Endothelial cell of umbilical vein (primary cell): ENCODE results near the gene CPZ.

Experiments used
- EZH2 ChIP-seq: IDR thresholded peaks from 2 replicates; pipeline ENCODE4 v1.6.1; 2012; ENCODE audit warnings: borderline replicate concordance, low read depth, mild to moderate bottlenecking, moderate library complexity, low read length, inconsistent platforms; ENCODE audit not compliant: severe bottlenecking
- TF ChIP-seq, protein P1 (sequence below), 2 donors: IDR thresholded peaks; 1 replicate in 1 of 2; 2 replicates in 1 of 2; pipeline ENCODE4 v1.5.1; 2011; ENCODE audit warnings: low read length in 2 of 2, mild to moderate bottlenecking in 2 of 2, moderate library complexity in 2 of 2, control low read depth in 1 of 2, inconsistent platforms in 1 of 2, low read depth in 1 of 2; ENCODE audit not compliant: insufficient read depth in 1 of 2; ENCODE audit errors: extremely low read depth in 1 of 2

DNA sequence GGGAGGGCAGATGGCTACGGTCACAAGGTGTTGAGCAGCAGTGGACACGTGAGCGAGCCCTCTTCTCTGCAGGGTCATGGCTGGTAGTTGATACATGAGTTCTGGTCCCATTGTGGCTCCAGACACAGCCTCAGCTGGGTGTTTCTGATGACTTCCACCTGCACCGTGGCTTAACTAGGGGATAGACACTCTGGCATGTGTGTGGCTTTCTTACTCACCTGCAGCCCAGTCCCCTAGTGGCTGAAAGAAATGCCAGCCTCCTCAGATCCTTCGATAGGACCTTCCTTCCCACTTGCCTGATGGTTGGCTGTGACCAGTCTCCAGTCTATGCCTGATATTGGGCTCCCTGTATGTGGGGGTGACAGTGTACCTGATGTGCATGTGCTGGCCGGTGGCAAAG lies 7.4 kb upstream of the CPZ start:
- TF ChIP-seq, protein P1, sequence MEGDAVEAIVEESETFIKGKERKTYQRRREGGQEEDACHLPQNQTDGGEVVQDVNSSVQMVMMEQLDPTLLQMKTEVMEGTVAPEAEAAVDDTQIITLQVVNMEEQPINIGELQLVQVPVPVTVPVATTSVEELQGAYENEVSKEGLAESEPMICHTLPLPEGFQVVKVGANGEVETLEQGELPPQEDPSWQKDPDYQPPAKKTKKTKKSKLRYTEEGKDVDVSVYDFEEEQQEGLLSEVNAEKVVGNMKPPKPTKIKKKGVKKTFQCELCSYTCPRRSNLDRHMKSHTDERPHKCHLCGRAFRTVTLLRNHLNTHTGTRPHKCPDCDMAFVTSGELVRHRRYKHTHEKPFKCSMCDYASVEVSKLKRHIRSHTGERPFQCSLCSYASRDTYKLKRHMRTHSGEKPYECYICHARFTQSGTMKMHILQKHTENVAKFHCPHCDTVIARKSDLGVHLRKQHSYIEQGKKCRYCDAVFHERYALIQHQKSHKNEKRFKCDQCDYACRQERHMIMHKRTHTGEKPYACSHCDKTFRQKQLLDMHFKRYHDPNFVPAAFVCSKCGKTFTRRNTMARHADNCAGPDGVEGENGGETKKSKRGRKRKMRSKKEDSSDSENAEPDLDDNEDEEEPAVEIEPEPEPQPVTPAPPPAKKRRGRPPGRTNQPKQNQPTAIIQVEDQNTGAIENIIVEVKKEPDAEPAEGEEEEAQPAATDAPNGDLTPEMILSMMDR (IDR thresholded peaks at IDR 0.05; ENCODE audit: extremely low read depth in 1 of 2, insufficient read depth in 1 of 2, low read depth in 1 of 2, low read length in 2 of 2), result no peak
- TF ChIP-seq EZH2, result no peak
